RWPE1 (cell line): ENCODE results near the gene ZNF264.

ENCODE experiments used
- CTCF ChIA-PET: fragments of 350-600 bp; sonication (Branson Sonifier 250); formaldehyde crosslinking; extraction: SDS; loops from one replicate; lab custom pipeline; 2021; lab: Yijun Ruan, JAX
- POLR2A ChIA-PET: fragments of 400-600 bp; formaldehyde crosslinking; extraction: SDS; loops from one replicate; lab custom pipeline; 2020; ENCODE audit warnings: antibody characterized with exemption; ENCODE audit not compliant: low non-redundant PET; lab: Yijun Ruan, JAX
- DNase-seq: peaks from one replicate; pipeline ENCODE4 v3.0.0; 2012; ENCODE audit warnings: low spot score
- H3K27ac ChIP-seq: fragments of 450-650 bp; 2 replicates; pipeline ENCODE4 v1.5.1; 2017
- CTCF ChIP-seq: fragments of 450-650 bp; conservative IDR thresholded peaks from 2 replicates; pipeline ENCODE4 v1.5.1; 2017; ENCODE audit warnings: low read depth, mild to moderate bottlenecking

Gene ZNF264

GRCh38 chr19:57212109-57212508 is 20.8 kb downstream of the ZNF264 start:
- CTCF ChIA-PET = no interaction called here

GRCh38 chr19:57227502-57227901 is 36.2 kb downstream of the ZNF264 start:
- CTCF ChIA-PET = no interaction called here
- POLR2A ChIA-PET = no interaction called here
- no peak for DNase-seq
- no peak for TF ChIP-seq CTCF
- H3K27ac ChIP-seq = no peak overlapping the region

More at GRCh38 chr19:57212109-57212508, 20.8 kb downstream of the ZNF264 start:
- no peak overlapping the region for H3K27ac ChIP-seq
- TF ChIP-seq CTCF = no peak
- POLR2A ChIA-PET = no interaction called here
- DNase-seq = no peak

GRCh38 chr19:57231686-57232085 is 40.4 kb downstream of the ZNF264 start:
- no peak overlapping the region for H3K27ac ChIP-seq
- ChIA-PET CTCF (no interaction called here), POLR2A (no interaction called here)
- no peak for TF ChIP-seq CTCF
- no peak for DNase-seq

GRCh38 chr19:57233207-57233606 is 41.9 kb downstream of the ZNF264 start:
- POLR2A ChIA-PET = no interaction called here

GRCh38 chr19:57239982-57240310 is 48.6 kb downstream of the ZNF264 start:
- CTCF ChIA-PET = interaction anchor here (0.6 kb wide), 1 partner anchor 1448 kb away, joined by 3 read pairs; no protein-coding TSS in a partner anchor
- peak overlapping the region; percentile 84 for H3K27ac ChIP-seq
- DNase-seq = peak; percentile 8
- POLR2A ChIA-PET = interaction anchor here (0.6 kb wide), 1 partner anchor 22 kb away, joined by 3 read pairs; no protein-coding TSS in a partner anchor
- TF ChIP-seq CTCF = no peak

More at GRCh38 chr19:57233207-57233606, 41.9 kb downstream of the ZNF264 start:
- no peak for DNase-seq
- TF ChIP-seq CTCF = no peak
- CTCF ChIA-PET = no interaction called here
- no peak overlapping the region for H3K27ac ChIP-seq

GRCh38 chr19:57240311-57241090 is 49.2 kb downstream of the ZNF264 start, which contains the start of gene ZNF805:
TSS of gene ZNF805 (plus strand) at chr19:57240632. CDS start at chr19:57240892, 260 bp downstream.
- ChIA-PET CTCF (interaction anchor here (0.8 kb wide), 1 partner anchor 19 kb away, joined by 3 read pairs; no protein-coding TSS in a partner anchor), POLR2A (interaction anchor here (0.6 kb wide), 1 partner anchor 22 kb away, joined by 3 read pairs; no protein-coding TSS in a partner anchor)
- peak; percentile 92 for DNase-seq

More at GRCh38 chr19:57240311-57241090, 49.2 kb downstream of the ZNF264 start, which contains the start of gene ZNF805:
- no peak for TF ChIP-seq CTCF
- peak within 1 kb of the TSS; percentile 84 for H3K27ac ChIP-seq
